Measurements from ENCODE around the gene PLSCR1. TPM values are rescaled to one million over a fixed set of nuclear protein-coding genes. Genes with fewer than 3 reads are reported as not detected.
"Not testable (repeated sequence)": the region's sequence is repeated elsewhere in the genome, so short reads cannot be mapped to it uniquely, and the experiment has no call there.

PLSCR1 gene
- total and polyA plus RNA-seq, 8 donors = 67.2 to 126 (median 84.9) TPM

DNA sequence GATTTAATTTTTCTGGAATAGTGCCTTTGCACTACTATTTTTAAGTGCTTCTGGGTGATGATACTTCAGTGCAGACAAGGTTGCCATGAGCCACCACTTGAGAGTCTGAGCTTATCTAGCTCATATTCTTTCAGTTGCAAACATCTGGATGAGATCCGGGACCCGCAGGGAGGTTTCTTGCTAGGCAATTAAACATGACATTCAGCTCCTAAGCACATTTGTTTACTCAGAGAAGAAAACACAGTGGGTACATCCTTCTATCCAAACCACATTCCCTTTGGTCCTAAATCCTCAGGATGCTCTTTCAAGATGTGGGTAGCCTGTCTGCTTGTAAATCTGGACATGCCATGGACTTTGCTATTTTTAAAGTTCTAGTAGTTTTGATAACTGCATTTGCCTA is 12.0 kb downstream of the PLSCR1 start:
- TF ChIP-seq, protein P1, sequence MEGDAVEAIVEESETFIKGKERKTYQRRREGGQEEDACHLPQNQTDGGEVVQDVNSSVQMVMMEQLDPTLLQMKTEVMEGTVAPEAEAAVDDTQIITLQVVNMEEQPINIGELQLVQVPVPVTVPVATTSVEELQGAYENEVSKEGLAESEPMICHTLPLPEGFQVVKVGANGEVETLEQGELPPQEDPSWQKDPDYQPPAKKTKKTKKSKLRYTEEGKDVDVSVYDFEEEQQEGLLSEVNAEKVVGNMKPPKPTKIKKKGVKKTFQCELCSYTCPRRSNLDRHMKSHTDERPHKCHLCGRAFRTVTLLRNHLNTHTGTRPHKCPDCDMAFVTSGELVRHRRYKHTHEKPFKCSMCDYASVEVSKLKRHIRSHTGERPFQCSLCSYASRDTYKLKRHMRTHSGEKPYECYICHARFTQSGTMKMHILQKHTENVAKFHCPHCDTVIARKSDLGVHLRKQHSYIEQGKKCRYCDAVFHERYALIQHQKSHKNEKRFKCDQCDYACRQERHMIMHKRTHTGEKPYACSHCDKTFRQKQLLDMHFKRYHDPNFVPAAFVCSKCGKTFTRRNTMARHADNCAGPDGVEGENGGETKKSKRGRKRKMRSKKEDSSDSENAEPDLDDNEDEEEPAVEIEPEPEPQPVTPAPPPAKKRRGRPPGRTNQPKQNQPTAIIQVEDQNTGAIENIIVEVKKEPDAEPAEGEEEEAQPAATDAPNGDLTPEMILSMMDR (IDR thresholded peaks at IDR 0.05) = no peak
- H3K27ac ChIP-seq = no peak overlapping the region
- H3K27me3 ChIP-seq = no peaks in the 10 kb centered on the region
- H3K36me3 ChIP-seq = peaks cover 0 to 74% of the 10 kb centered on the region in 2 donors
- no peak for DNase-seq
- H3K9me3 ChIP-seq = no peaks in the 10 kb centered on the region
- ATAC-seq = no peak
- intact Hi-C loops (cut with DNase I) = no loop called here
- peaks cover 0 to 39% of the 10 kb centered on the region in 2 donors for H3K4me1 ChIP-seq
- H3K4me3 ChIP-seq = no peak overlapping the region

DNA sequence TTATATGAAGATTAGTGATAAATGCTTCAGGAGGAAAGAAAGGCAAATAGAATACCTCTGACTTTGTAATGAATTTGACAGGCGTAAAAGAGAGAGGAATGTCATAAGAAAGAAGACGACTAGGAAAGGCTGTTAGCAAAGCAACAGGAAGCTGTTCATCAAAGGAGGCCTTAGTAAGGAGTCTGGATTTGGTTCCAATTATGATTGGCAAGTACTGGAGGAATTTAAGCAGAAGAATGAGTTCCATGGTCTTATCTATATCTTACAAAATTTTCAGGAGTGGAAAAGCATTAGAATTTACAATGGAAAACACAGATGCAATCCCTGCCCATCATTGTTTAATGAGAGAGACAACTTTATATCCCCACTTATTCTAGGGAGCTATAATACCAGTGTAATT is 13.8 kb downstream of the PLSCR1 start:
- no peaks in the 10 kb centered on the region for H3K27me3 ChIP-seq
- TF ChIP-seq, protein P1 (IDR thresholded peaks at IDR 0.05) = no peak
- no peaks in the 10 kb centered on the region for H3K9me3 ChIP-seq
- ATAC-seq (no peak), DNase-seq (no peak)
- intact Hi-C loops (cut with DNase I) = no loop called here
- H3K4me1 ChIP-seq = peaks cover 0 to 22% of the 10 kb centered on the region in 2 donors
- peaks cover 0 to 86% of the 10 kb centered on the region in 2 donors for H3K36me3 ChIP-seq
- H3K27ac ChIP-seq = no peak overlapping the region
- H3K4me3 ChIP-seq = no peak overlapping the region

DNA sequence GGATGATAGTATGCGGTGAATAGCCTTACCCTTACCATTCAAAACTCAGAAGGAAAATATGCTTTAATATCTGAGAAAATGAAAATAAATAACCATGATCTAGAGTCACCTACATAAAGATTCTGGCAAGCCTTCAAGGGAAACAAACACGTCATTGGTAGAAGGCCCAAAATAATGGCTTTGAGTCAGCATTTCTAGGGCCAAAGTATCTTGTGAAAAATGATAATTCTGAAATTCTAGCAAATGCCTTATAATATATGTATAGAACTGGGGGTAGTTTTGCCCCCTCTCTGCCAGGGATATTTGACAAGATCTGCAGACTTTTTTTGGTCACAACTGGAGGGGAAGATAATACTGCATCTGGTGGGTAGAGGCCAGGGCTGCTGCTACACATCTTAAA is 15.4 kb downstream of the PLSCR1 start:
- no peaks in the 10 kb centered on the region for H3K9me3 ChIP-seq
- intact Hi-C loops (cut with DNase I) = no loop called here
- no peaks in the 10 kb centered on the region for H3K27me3 ChIP-seq
- TF ChIP-seq, protein P1 (IDR thresholded peaks at IDR 0.05) = no peak
- no peak overlapping the region for H3K4me3 ChIP-seq
- DNase-seq (no peak), ATAC-seq (no peak)
- H3K27ac ChIP-seq = no peak overlapping the region
- H3K4me1 ChIP-seq = peaks cover 0 to 7% of the 10 kb centered on the region in 2 donors
- peaks cover 0 to 97% of the 10 kb centered on the region in 2 donors for H3K36me3 ChIP-seq

DNA sequence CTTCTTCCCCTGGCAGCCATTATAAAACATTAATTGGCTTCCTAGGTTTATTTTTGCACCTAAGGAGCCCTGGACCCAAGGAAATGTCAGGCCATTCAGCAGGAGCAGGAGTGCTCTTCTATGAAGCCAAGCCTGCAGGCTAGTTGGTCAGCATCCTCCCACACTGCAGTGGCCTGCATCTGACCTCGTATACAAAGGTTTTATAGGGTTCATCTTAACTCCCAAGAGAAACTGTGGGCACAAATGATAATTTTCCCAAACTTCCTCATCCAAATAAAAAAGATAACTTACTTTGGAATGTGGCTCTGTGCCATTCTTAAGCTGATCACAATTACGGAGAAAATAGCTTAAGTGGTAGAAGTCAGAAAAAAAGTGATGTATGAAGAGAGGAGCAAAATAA is 19.4 kb downstream of the PLSCR1 start:
- H3K36me3 ChIP-seq = peaks cover 0 to 97% of the 10 kb centered on the region in 2 donors
- TF ChIP-seq, protein P1 (IDR thresholded peaks at IDR 0.05) = no peak

DNA sequence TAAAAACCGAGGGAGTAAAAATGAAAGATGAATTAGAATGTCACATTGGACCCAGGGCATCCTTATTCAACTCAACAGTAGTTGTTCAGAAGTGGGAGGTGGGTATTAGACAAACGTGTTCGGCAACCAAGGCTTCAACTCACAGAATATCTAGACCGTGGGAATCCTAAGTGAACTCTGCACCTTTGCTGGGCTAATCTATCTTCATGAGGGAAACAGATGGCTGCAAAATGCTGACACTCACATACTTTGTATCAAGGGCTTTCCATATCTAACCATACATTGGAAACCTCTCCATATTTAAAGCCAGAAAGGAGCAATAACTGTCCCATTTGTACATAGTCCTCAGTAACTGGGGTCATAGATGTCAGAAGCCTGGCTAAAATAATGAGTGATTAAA is 20.9 kb downstream of the PLSCR1 start:
- Histone ChIP-seq H3K9me3 (no peaks in the 10 kb centered on the region), H3K4me1 (no peaks in the 10 kb centered on the region), H3K27me3 (no peaks in the 10 kb centered on the region), H3K36me3 (peaks cover 0 to 92% of the 10 kb centered on the region in 2 donors), H3K4me3 (no peak overlapping the region), H3K27ac (no peak overlapping the region)
- TF ChIP-seq, protein P1 (IDR thresholded peaks at IDR 0.05) = no peak
- DNase-seq = no peak
- intact Hi-C loops (cut with DNase I) = no loop called here
- no peak for ATAC-seq

More for the DNA sequence above, 19.4 kb downstream of the PLSCR1 start:
- ATAC-seq (no peak), DNase-seq (no peak)
- Histone ChIP-seq H3K4me3 (no peak overlapping the region), H3K9me3 (no peaks in the 10 kb centered on the region), H3K4me1 (no peaks in the 10 kb centered on the region), H3K27ac (no peak overlapping the region), H3K27me3 (no peaks in the 10 kb centered on the region)
- intact Hi-C loops (cut with DNase I) = no loop called here

DNA sequence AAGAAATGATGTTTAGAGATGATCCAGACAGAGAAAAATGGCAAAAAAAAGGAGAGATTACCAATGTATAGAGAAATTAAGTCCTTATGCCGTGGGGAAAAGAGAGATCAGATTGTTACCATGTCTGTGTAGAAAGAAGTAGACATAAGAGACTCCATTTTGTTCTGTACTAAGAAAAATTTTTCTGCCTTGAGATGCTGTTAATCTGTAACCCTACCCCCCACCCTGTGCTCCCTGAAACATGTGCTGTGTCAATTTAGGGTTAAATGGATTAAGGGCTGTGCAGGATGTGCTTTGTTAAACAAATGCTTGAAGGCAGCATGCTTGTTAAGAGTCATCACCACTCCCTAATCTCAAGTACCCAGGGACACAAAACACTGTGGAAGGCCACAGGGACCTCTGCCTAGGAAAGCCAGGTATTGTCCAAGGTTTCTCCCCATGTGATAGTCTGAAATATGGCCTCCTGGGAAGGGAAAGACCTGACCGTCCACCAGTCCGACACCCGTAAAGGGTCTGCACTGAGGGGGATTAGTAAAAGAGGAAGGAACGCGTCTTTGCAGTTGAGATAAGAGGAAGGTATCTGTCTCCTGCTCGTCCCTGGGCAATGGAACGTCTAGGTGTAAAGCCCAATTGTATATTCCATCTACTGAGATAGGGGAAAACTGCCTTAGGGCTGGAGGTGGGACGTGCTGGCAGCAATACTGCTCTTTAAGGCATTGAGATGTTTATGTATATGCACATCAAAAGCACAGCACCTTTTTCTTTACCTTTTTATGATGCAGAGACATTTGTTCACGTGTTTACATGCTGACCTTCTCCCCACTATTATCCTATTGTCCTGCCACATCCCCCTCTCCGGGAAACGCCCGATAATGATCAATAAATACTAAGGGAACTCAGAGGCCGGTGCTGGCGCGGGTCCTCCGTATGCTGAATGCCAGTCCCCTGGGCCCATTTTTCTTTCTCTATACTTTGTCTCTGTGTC is 21.9 kb downstream of the PLSCR1 start:
- H3K27me3 ChIP-seq; intact Hi-C loops (cut with DNase I); H3K4me3 ChIP-seq; ATAC-seq; H3K9me3 ChIP-seq; H3K27ac ChIP-seq; DNase-seq; H3K4me1 ChIP-seq: not testable (repeated sequence)
- H3K36me3 ChIP-seq = peaks cover 0 to 88% of the 10 kb centered on the region in 2 donors

Measured in left lung (tissue), 10 donors.